ENCODE data around the gene MAEA. TPM values are rescaled to one million over a fixed set of nuclear protein-coding genes. Genes with fewer than 3 reads are reported as not detected.

MAEA gene
- total RNA-seq, 1 donor from 2014 or later: 50.3 TPM

- DNase-seq (peak; percentile 87), ATAC-seq (ENCODE audit: poor library complexity) (peak; percentile 83)
- intact Hi-C loops (cut with DNase I): loop anchor here (5.0 kb wide), 2 partner anchors 81 to 99 kb away; partner anchors contain the start of gene UVSSA
Measured at GRCh38 chr4:1248245-1249147, 41.2 kb upstream of the MAEA start, which contains the start of gene CTBP1. CTBP1 (minus strand) TSS chr4:1249130; CDS start chr4:1241331, 7,799 bp downstream.

GRCh38 chr4:1249148-1249730, 40.5 kb upstream of the MAEA start:
- ATAC-seq (ENCODE audit: poor library complexity): peak; percentile 71
- DNase-seq: peak; percentile 93
- intact Hi-C loops (cut with DNase I): loop anchor here (5.0 kb wide), 2 partner anchors 82 to 98 kb away; partner anchors contain the start of gene UVSSA

GRCh38 chr4:1249731-1250526, 39.8 kb upstream of the MAEA start:
- DNase-seq (peak; percentile 56), ATAC-seq (ENCODE audit: poor library complexity) (no peak)
- intact Hi-C loops (cut with DNase I): loop anchor here (5.0 kb wide), 2 partner anchors 83 to 97 kb away; partner anchors contain the start of gene UVSSA

GRCh38 chr4:1250527-1250812, 39.2 kb upstream of the MAEA start:
- ATAC-seq (ENCODE audit: poor library complexity) (no peak), DNase-seq (no peak)
- intact Hi-C loops (cut with DNase I): no loop called here

- intact Hi-C loops (cut with DNase I): no loop called here
- ATAC-seq (ENCODE audit: poor library complexity) (no peak), DNase-seq (no peak)
Measured at GRCh38 chr4:1250921-1251772, 38.5 kb upstream of the MAEA start.

GRCh38 chr4:1251773-1252066, 38.0 kb upstream of the MAEA start:
- intact Hi-C loops (cut with DNase I): no loop called here
- ATAC-seq (ENCODE audit: poor library complexity): no peak
- no peak for DNase-seq

- ATAC-seq (ENCODE audit: poor library complexity) (no peak), DNase-seq (no peak)
- intact Hi-C loops (cut with DNase I): no loop called here
Measured at GRCh38 chr4:1252928-1253492, 36.7 kb upstream of the MAEA start.

GRCh38 chr4:1253831-1254230, 35.9 kb upstream of the MAEA start:
- DNase-seq: no peak
- no peak for ATAC-seq (ENCODE audit: poor library complexity)
- intact Hi-C loops (cut with DNase I): no loop called here

- DNase-seq (no peak), ATAC-seq (ENCODE audit: poor library complexity) (no peak)
- intact Hi-C loops (cut with DNase I): no loop called here
Measured at GRCh38 chr4:1255151-1255550, 34.5 kb upstream of the MAEA start.

GRCh38 chr4:1255699-1256098, 34.0 kb upstream of the MAEA start:
- ATAC-seq (ENCODE audit: poor library complexity) (no peak), DNase-seq (no peak)
- intact Hi-C loops (cut with DNase I): no loop called here

- no peak for ATAC-seq (ENCODE audit: poor library complexity)
- no peak for DNase-seq
- intact Hi-C loops (cut with DNase I): no loop called here
Measured at GRCh38 chr4:1258457-1258856, 31.2 kb upstream of the MAEA start.

- intact Hi-C loops (cut with DNase I): no loop called here
- ATAC-seq (ENCODE audit: poor library complexity): no peak
- no peak for DNase-seq
Measured at GRCh38 chr4:1259966-1260365, 29.7 kb upstream of the MAEA start.

GRCh38 chr4:1260418-1261106, 29.1 kb upstream of the MAEA start:
- intact Hi-C loops (cut with DNase I): no loop called here
- ATAC-seq (ENCODE audit: poor library complexity): no peak
- DNase-seq: no peak

GRCh38 chr4:1261107-1261928, 28.4 kb upstream of the MAEA start:
- DNase-seq: no peak
- intact Hi-C loops (cut with DNase I): no loop called here
- no peak for ATAC-seq (ENCODE audit: poor library complexity)

GRCh38 chr4:1264942-1265341, 24.7 kb upstream of the MAEA start:
- intact Hi-C loops (cut with DNase I): loop anchor here (5.0 kb wide), 2 partner anchors 98 to 133 kb away; no protein-coding TSS in a partner anchor
- no peak for DNase-seq
- ATAC-seq (ENCODE audit: poor library complexity): no peak

GRCh38 chr4:1265351-1265750, 24.3 kb upstream of the MAEA start:
- intact Hi-C loops (cut with DNase I): loop anchor here (5.0 kb wide), 2 partner anchors 98 to 133 kb away; no protein-coding TSS in a partner anchor
- ATAC-seq (ENCODE audit: poor library complexity) (no peak), DNase-seq (no peak)

Measured in Right ventricle myocardium superior (tissue), 1 donor.